Smooth muscle cell of the brain vasculature (primary cell): Measurements from ENCODE around the gene FBXW2.
"Not testable (repeated sequence)": the region's sequence is repeated elsewhere in the genome, so short reads cannot be mapped to it uniquely, and the experiment has no call there.

Experiments
- DNase-seq: peaks from one replicate; pipeline ENCODE4 v3.0.0-alpha.2; 2012; ENCODE audit warnings: low read depth, low spot score

The FBXW2 gene

GRCh38 chr9:120792898-120793765 lies at the start of gene FBXW2:
FBXW2 (minus strand) TSS chr9:120793416; CDS start chr9:120788258, 5,158 bp downstream.
- DNase-seq = peak; percentile 62

- no peak for DNase-seq
These were observed 48.9 kb upstream of the FBXW2 start for GRCh38 chr9:120841930-120842684.

DNA sequence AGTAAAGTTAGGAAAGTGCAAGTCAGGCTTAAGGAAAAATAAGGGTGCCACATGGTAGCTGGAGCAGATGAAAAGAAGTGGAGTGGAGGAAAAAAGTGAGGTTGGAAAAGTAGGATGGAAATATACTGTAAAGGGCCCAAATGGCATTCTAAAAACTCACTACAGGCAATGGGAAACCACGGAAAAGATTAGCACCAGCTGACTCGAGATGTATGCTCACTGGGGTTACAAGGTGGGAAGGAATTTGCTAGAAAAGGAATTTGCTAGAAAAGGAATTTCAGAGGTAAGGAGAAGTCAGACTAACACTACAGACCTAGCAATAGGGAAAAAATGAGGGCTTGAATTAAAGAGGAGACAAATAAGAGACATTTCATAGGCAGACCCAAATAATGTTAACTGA lies 45.9 kb upstream of the FBXW2 start:
- no peak for DNase-seq

DNA sequence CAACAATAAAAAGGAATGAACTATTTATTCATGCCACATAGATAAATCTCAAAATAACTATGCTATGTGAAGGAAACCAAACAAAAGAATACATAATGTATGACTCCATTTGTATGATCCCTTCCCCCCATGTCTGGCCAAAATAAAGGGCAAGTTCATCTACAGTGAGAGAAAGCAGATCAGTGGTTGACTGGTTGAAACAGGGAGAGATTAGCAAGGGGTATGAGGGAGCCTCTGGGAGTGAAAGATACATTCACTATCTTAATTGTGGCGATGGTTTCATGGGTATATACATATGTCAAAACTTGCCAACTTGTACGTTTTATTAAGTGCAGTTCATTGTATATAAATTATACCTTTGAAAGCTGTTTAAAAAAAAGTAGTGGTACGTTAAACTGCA lies 44.7 kb upstream of the FBXW2 start:
- no peak for DNase-seq

GRCh38 chr9:120833325-120833724 lies 40.1 kb upstream of the FBXW2 start:
- no peak for DNase-seq

GRCh38 chr9:120832807-120833206 lies 39.6 kb upstream of the FBXW2 start:
- no peak for DNase-seq

DNA sequence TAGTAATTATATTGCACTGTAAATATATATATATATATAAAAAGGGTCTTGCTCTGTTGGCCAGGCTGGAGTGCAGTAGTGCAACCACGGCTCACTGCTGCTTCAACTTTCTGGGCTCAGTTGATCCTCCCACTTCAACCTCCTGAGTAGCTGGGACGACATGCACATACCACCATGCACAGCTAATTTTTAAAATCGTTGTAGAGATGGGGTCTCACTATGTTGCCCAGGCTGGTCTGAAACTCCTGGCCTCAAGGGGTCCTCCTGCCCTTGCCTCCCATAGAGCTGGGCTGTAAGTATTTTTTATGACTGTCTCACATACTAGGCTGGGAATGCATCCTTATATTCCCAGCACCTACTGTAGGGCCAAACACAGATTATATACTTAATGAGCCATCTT lies 37.6 kb upstream of the FBXW2 start:
- no peak for DNase-seq

- no peak for DNase-seq
These were observed 36.9 kb upstream of the FBXW2 start for GRCh38 chr9:120830151-120830550.

DNA sequence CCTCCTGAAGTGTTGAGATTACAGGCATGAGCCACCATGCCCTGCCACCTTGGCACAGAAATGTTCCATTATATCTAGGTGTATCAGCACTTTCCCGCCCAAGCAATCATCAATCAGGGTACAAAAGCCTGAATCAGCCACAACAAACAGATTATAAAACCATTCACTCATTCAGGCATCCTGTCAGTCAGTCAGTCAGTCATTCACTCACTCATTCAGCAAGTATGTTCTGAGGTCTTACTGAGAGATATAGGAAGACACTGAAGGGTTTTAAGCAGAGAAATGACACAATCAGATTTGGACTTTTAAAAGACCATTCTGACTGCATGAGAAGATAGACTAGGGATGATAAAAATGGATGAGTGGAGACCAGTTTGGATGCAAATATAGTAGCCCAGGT lies 36.4 kb upstream of the FBXW2 start:
- no peak for DNase-seq

GRCh38 chr9:120820095-120820494 lies 26.9 kb upstream of the FBXW2 start:
- DNase-seq = no peak

DNA sequence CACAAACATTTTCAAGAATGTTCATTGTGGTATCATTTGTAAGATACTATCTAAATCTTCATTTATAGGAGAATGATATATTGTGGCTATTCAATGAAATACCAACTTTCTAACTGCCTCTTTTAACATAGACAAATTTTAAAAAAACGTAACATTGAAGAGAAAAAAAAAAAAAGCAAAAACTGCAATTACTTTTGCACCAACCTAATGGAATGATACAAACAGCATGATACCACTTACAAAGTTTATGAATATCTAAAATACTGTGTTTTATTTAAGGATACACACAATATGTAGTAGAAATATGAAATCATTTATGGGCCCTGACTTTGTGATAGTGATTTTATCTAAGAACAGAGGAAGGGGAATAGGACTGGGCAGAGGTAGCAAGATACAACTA lies 25.4 kb upstream of the FBXW2 start:
- DNase-seq = no peak

DNA sequence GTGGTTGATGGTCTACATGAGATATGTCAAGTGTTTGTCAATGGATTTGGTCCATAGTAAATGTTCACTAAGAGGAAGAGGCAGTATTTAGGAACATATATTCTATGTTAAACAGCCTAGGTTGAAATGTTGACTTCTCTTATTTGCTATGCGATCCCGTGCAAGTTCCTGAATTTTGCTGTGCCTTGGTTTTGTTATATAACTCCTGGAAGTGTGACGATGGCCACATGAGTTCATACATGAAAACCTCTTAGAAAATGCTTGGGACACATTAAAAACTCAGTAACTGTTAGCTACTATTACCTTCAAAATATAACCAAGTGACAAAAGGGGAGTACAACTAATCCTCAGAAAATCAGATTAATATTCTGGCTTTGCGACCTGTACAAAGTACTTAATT lies 21.9 kb upstream of the FBXW2 start:
- no peak for DNase-seq

- no peak for DNase-seq
These were observed 15.7 kb upstream of the FBXW2 start for GRCh38 chr9:120808931-120809330.

- DNase-seq = no peak
These were observed 14.6 kb upstream of the FBXW2 start for GRCh38 chr9:120807607-120808379.

GRCh38 chr9:120804784-120805363 lies 11.7 kb upstream of the FBXW2 start:
- not testable (repeated sequence) for DNase-seq

DNA sequence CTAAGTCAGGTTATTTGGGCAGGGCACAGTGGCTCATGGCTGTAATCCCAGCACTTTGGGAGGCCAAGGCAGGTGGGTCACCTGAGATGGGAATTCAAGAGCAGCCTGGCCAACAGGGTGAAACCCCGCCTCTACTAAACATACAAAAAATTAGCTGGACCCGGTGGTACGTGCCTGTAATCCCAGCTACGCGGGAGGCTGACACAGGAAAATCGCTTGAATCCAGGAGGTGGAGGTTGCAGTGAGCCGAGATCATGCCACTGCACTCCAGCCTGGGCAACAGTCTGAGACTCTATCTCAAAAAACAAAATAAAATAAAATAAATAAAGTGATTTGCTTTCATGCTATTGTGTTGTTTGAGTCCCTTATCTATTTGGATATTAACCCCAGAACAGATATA lies 8.2 kb upstream of the FBXW2 start:
- no peak for DNase-seq

DNA sequence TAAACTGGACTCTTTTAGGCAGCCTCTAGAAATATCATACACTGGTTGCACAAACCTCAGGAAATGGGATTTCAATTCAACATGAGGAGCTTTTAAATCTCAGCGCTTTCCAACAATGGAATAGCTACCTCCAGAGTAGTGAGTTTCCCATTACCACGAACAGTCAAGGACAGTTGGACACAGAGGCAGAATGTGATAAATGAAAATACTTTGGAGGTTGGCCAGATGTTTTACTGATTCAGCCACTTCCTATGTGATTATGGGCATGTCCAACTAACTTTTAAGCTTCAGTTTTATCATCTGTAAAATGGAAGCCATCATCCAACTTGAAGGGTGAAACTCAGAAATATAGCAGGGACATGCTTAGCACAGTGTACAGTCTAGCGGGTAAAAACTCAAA lies 2.1 kb downstream of the FBXW2 start:
- DNase-seq = no peak

- DNase-seq = no peak
These were observed 5.3 kb downstream of the FBXW2 start for GRCh38 chr9:120787933-120788332.

GRCh38 chr9:120783602-120784047 lies 9.6 kb downstream of the FBXW2 start:
- no peak for DNase-seq

- DNase-seq = no peak
These were observed 12.0 kb downstream of the FBXW2 start for GRCh38 chr9:120781236-120781635.

DNA sequence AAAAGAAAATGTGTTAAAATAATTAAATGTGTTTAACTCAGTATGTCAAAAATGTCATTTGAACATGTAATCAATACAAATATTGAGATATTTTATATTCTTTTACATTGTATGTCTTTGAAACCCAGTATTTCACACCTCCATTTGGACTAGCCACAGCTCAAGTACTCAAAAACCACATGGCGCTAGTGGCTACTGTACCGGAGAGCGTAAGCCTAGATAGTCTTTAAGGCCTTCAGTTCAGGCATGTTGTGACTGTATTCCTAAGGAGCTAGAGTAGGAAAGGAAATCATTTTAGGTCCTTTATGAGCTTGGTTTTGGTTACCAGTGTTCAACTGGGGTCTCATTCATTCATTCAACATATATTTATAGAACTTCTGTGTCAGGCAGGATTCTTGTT lies 12.8 kb downstream of the FBXW2 start:
- DNase-seq = no peak

- no peak for DNase-seq
These were observed 14.0 kb downstream of the FBXW2 start for GRCh38 chr9:120779227-120779626.
